ENCODE data around the gene PTPN6. TPM values are rescaled to one million over a fixed set of nuclear protein-coding genes. Genes with fewer than 3 reads are reported as not detected.

The PTPN6 gene
- total and polyA plus RNA-seq, 2 of the 4 experiments (the other 2 are of a cell fraction), result under 0.01 to 0.14 TPM

DNA sequence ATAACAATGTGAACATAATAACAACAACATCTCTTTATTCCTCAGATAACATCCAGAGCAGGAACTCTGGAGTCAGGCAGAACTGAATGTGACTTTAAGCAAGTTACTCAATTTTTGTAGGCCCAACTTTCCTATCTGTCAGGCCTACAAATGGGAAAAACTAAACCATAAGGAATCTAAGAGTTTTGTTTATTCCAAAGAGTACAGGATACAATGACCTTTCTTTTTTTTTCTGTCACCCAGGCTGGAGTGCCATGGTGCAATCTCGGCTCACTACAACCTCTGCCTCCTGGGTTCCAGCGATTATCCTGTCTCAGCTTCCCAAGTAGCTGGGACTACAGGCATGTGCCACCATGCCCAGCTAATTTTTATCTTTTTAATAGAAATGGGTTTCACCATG is 57.7 kb downstream of the PTPN6 start:
- no peak overlapping the region for H2AFZ ChIP-seq (replicated peaks; ENCODE audit: low read length, poor library complexity)
- no peak overlapping the region for H3K9ac ChIP-seq (ENCODE audit: low read depth, low read length)
- in situ Hi-C loops (cut with MboI; ENCODE audit: low sequenced_read_pairs), result no loop called here
- no peak overlapping the region for H3K4ac ChIP-seq (ENCODE audit: low read depth, low read length)
- no peak overlapping the region for H3K27ac ChIP-seq (ENCODE audit: insufficient read depth, low read length)
- H3K4me2 ChIP-seq (ENCODE audit: low read depth, low read length), result no peak overlapping the region
- no peak overlapping the region for H2AK9ac ChIP-seq (replicated peaks; ENCODE audit: low read depth, low read length, poor library complexity)
- H2BK5ac ChIP-seq (ENCODE audit: low read depth, low read length, poor library complexity, severe bottlenecking), result no peak overlapping the region
- H2BK15ac ChIP-seq (ENCODE audit: low read depth, low read length), result no peak overlapping the region
- H4K8ac ChIP-seq (ENCODE audit: low read depth in 2 of 2, low read length in 2 of 2), result no peak overlapping the region
- no peak overlapping the region for H4K5ac ChIP-seq (ENCODE audit: low read depth, low read length)
- H4K91ac ChIP-seq (ENCODE audit: insufficient read depth, low read depth, low read length), result no peak overlapping the region
- no peak overlapping the region for H3K18ac ChIP-seq (ENCODE audit: low read depth, low read length)
- no peaks in the 10 kb centered on the region for H3K4me1 ChIP-seq (ENCODE audit: control insufficient read depth, insufficient read depth, low read length)
- ATAC-seq (ENCODE audit: low read depth), result peak; percentile 21; the same call in 1 of the 2 replicates
- no peak overlapping the region for H2BK20ac ChIP-seq (ENCODE audit: low read depth, low read length)
- ChIA-PET CTCF (no interaction called here), POLR2A (ENCODE audit: unreplicated experiment) (no interaction called here)
- no peak for TF ChIP-seq FOS (IDR thresholded peaks at IDR 0.05; ENCODE audit: low read depth, low read length)
- TF ChIP-seq MAFK (IDR thresholded peaks at IDR 0.05; ENCODE audit: low read depth, low read length), result no peak
- no peak for TF ChIP-seq POLR2A (IDR thresholded peaks at IDR 0.05; ENCODE audit: low read depth, low read length)
- TF ChIP-seq, protein P1, sequence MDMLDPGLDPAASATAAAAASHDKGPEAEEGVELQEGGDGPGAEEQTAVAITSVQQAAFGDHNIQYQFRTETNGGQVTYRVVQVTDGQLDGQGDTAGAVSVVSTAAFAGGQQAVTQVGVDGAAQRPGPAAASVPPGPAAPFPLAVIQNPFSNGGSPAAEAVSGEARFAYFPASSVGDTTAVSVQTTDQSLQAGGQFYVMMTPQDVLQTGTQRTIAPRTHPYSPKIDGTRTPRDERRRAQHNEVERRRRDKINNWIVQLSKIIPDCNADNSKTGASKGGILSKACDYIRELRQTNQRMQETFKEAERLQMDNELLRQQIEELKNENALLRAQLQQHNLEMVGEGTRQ (IDR thresholded peaks at IDR 0.05; ENCODE audit: low read depth, low read length), result no peak
- no peak for TF ChIP-seq RCOR1 (IDR thresholded peaks at IDR 0.05; ENCODE audit: insufficient replicate concordance, low read length)
- no peak for TF ChIP-seq SMC3 (IDR thresholded peaks at IDR 0.05; ENCODE audit: low read depth, low read length)
- TF ChIP-seq CEBPB (IDR thresholded peaks at IDR 0.05; ENCODE audit: low read depth, low read length), result no peak
- TF ChIP-seq RFX5 (IDR thresholded peaks at IDR 0.05; ENCODE audit: low read depth, low read length), result no peak
- TF ChIP-seq NFE2L2 (IDR thresholded peaks at IDR 0.05; ENCODE audit: low read depth, low read length), result no peak
- no peak for TF ChIP-seq MAZ (IDR thresholded peaks at IDR 0.05; ENCODE audit: borderline replicate concordance, low read depth, low read length)
- no peak overlapping the region for H2BK120ac ChIP-seq (ENCODE audit: low read depth, low read length)
- WGBS, 2 experiments (ENCODE audit: extremely low coverage in 2 of 2, insufficient read length in 1 of 2), result 83% methylated on average over 1 of the region's 2 CpGs; no CpG with 5 or more reads in 1 of the 2 experiments
- intact Hi-C loops (cut with micrococcal nuclease), result no loop called here
- H3K79me1 ChIP-seq (ENCODE audit: low read depth in 1 of 2, low read length in 2 of 2), result peaks cover 3 to 26% of the 10 kb centered on the region in 2 experiments; a peak in 3 of 4 replicates
- no peaks in the 10 kb centered on the region for H3K9me3 ChIP-seq (ENCODE audit: control insufficient read depth, insufficient read depth, low read length)
- dilution Hi-C loops (cut with HindIII; ENCODE audit: low sequenced_read_pairs, unreplicated experiment), result no loop called here
- BruUV-seq (replicated peaks), result no TSS peak
- no peak overlapping the region for H3K56ac ChIP-seq (ENCODE audit: extremely low read depth, insufficient read depth, low read length)
- no peaks in the 10 kb centered on the region for H3K27me3 ChIP-seq (ENCODE audit: control insufficient read depth, insufficient read depth, low read length)
- H3K23ac ChIP-seq (ENCODE audit: low read depth, low read length), result no peak overlapping the region
- H3K9me1 ChIP-seq (ENCODE audit: insufficient read depth, low read length), result 0 out of 2 replicates have a peak, but pooled peaks cover 3% of the 10 kb centered on the region
- no peak overlapping the region for H2AK5ac ChIP-seq (ENCODE audit: low read depth, low read length)
- no peak overlapping the region for H3K14ac ChIP-seq (replicated peaks; ENCODE audit: low read depth, low read length)
- no peak overlapping the region for H3K4me3 ChIP-seq (ENCODE audit: insufficient read depth, low read depth, low read length)
- H3K36me3 ChIP-seq (ENCODE audit: control insufficient read depth, insufficient read depth, low read length), result no peaks in the 10 kb centered on the region; the same call in 1 of the 2 replicates
- DNase-seq, result no peak
- peaks cover 2% of the 10 kb centered on the region; the same call in 1 of the 2 replicates for H4K20me1 ChIP-seq (ENCODE audit: insufficient read depth, low read length)
